ENCODE measurements around the gene ZBTB22.
"Not testable (repeated sequence)": the region's sequence is repeated elsewhere in the genome, so short reads cannot be mapped to it uniquely, and the experiment has no call there.

ZBTB22 gene

DNA sequence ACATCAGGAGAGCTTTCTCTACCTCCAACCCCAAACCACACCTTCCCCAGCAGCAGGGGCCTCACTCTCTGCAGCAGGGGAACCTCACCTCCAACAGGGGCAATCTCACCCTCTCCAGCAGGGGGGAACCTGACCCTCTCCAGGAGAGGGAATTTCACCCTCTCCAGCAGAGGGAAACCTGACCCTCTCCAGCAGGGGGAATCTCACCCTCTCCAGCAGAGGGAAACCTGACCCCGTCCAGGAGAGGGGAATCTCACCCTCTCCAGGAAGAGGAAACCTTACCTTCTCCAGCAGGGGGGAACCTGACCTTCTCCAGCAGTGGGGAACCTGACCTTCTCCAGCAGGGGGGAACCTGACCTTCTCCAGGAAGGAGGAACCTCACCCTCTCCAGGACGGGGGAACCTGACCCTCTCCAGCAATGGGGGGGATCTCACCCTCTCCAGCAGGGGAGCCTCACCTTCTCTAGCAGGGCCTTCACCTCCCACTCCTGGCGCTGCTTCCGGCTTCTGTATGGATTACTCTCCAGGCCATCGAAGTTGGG, 37.5 kb downstream of the ZBTB22 start:
- DNase-seq (ENCODE audit: low spot score), result no peak

DNA sequence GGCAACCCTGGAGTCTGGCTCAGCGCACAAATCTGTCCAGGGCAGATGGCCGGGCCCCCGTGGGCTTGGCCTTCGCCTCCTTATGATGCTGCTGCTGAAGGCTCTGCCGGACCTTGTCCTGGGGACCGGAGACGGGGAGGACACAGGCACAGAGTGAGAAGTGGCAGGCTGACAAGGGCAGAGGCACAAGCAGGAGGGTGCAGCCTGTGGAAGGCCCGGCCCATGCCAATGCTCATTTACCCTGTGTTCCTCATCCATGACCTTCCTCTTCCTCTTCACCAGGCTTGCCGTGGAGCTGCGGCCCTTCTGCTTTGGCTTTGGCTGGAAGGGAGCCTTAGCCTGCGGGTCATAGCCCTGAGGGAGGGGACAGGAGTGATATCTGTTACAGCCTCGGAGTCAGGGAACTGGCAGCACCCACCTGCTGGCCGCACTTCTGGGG, 38.3 kb downstream of the ZBTB22 start:
- DNase-seq (ENCODE audit: low spot score), result no peak

GRCh38 chr6:33278810-33279209, 38.7 kb downstream of the ZBTB22 start:
- no peak for DNase-seq (ENCODE audit: low spot score)

- no peak for DNase-seq (ENCODE audit: low spot score)
Measured at GRCh38 chr6:33278392-33278741, 39.2 kb downstream of the ZBTB22 start.

GRCh38 chr6:33277663-33278391, 39.7 kb downstream of the ZBTB22 start:
- DNase-seq (ENCODE audit: low spot score), result peak; percentile 66

DNA sequence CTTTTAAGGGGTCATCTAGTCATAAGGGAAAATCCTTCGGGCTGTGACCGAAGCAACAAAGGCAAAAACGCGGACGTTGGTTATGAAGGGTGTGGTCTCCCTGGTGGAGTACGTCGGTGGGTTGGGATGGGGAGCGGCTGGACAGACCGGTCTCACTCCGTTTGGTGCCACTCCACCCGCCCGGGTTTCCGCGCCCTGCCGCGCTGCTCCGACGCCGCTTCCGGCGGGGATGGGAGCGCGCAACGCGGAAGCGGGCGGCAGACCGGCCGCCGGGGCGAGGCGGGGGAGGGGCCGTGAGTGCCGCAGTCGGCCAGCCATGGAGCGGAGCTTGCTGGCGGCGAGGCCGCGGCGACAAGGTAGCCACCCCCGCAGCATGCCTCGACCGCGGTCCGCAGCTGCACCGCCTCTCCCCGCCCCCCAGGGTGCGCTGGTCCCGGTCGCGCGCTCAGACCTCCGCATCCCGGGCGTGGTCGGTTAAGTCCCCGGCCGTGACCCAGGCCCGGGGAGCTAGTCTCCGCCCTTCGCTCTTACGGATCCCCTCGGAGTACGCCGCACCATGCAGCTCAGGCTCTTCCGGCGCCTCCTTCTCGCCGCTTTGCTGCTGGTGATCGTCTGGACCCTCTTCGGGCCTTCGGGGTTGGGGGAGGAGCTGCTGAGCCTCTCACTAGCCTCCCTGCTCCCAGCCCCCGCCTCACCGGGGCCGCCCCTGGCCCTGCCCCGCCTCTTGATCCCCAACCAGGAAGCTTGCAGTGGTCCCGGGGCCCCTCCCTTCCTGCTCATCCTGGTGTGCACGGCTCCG, 40.5 kb downstream of the ZBTB22 start, which contains the start of gene B3GALT4:
TSS of gene B3GALT4 (plus strand) at position 260 of the 799 bp plus-strand sequence. CDS start at position 557, 297 bp downstream.
- DNase-seq (ENCODE audit: low spot score), result peak; percentile 83

DNA sequence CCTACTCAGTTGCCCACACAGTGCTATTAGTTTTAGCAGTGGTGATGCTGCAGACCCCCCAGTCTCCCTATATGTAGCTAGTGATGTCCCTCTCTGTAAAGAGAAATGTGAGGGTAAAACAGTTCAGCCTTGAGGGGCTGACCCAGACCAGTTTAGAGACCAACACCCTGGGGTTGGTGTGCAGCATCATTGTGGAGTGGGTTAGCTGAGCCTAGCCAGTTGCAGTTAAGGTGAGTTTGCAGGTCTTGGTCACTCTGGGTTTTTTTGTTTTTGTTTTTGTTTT, 41.0 kb downstream of the ZBTB22 start:
- no peak for DNase-seq (ENCODE audit: low spot score)

GRCh38 chr6:33275795-33276580, 41.6 kb downstream of the ZBTB22 start:
- DNase-seq (ENCODE audit: low spot score), result not testable (repeated sequence)

GRCh38 chr6:33273924-33274902, 43.3 kb downstream of the ZBTB22 start:
- DNase-seq (ENCODE audit: low spot score), result no peak

GRCh38 chr6:33273129-33273923, 44.2 kb downstream of the ZBTB22 start:
- DNase-seq (ENCODE audit: low spot score), result no peak

DNA sequence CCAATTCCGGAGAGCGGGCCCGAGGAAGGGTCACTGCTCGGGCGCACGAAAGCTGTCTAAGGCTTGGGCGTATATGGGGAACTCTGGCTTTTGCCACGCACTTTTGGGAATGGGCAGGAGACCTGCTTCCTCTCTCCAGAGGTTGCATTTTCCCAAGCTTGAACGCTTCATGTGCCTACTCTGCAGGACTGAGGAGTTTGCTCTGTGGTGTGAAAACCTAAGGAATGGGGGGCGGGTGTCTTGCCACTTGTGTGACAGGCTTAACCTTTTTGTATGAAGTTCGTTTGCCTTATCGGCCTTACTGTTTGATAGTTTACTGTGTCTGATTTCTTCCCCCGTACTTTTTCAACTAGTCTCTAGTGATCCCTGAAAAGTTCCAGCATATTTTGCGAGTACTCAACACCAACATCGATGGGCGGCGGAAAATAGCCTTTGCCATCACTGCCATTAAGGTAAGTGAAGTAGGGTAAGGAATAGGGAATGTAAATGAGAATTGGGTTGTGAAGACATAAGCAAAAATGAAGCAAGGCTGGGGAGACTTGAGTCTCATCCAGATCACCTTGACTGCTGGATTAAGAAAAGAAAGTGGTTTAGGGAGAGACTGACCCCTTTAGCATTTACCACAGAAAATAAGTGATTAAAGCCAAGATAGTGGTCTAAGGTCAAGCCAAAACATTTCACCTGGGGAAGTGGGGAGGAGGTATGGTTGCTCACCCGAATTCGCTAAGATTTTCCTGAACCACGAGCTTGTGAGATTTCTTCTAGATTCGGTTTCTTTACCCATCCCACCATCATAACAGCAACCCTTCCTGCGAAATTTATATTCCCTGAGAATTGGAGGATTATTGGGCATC, 45.0 kb downstream of the ZBTB22 start:
- no peak for DNase-seq (ENCODE audit: low spot score)

DNA sequence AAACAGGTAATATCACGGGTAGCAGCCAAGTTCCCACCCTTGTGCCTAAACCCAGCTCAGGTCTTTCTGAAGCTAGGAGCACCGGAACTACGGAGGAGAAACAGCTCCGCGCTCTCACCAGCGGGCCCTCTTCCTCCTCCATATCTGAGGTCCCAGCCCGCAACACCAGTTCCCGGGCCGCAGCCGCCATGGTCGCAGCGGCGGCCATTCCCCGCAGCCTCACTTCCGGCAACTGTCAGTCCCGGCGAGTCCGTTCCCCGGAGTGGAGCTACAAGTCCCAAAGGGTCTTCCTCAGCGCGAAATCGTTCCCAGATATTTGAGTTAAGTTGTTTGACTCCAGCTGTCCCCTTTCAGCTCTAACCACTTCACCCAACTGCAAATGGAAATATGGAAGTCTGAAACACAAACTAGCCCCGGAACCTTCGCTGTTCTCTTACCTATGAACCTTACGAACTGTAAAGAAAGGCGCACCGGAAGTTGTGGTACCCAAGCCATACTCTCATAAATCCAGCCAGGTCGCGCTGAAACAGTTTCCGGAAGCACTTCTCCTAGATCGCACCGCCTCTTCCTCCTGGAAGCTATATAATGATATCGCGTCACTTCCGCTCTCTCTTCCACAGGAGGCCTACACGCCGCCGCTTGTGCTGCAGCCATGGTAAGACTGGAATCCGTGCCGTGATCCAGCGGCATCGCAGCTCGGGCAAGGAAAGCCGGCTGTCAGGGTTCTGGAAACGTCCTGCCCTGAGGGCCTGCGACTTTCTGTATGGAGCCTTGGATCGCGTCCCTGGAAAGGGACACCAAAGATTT, 45.9 kb downstream of the ZBTB22 start, which contains the start of the genes RPS18 and VPS52:
TSS of gene RPS18 (plus strand) at position 608 of the 807 bp plus-strand sequence. CDS start at position 653, 45 bp downstream.
TSS of gene VPS52 (minus strand) at position 409 of the 807 bp plus-strand sequence. CDS start at position 208, 201 bp downstream.
- DNase-seq (ENCODE audit: low spot score), result peak; percentile 91

- no peak for DNase-seq (ENCODE audit: low spot score)
Measured at GRCh38 chr6:33271117-33271467, 46.5 kb downstream of the ZBTB22 start.
